GM23338 (cell line): ENCODE measurements around the gene BNIP5. TPM values are rescaled to one million over a fixed set of nuclear protein-coding genes. Genes with fewer than 3 reads are reported as not detected.

Source experiments
- ATAC-seq: fragments of 200-7000 bp; cut with Tn5 transposase; 3 replicates; pipeline ENCODE4 v1.9.1; 2020
- DNase-seq: peaks from one replicate; pipeline ENCODE4 v3.0.0-alpha.2; 2015; ENCODE audit warnings: low spot score
- H2AFZ ChIP-seq: fragments of 200-600 bp; sonication (generic); 2 replicates; pipeline ENCODE4 v1.8.0; 2016; ENCODE audit warnings: antibody characterized with exemption, mild to moderate bottlenecking, moderate library complexity
- H3F3A ChIP-seq: fragments of 200-600 bp; sonication (generic); replicated peaks from 2 replicates; pipeline ENCODE4 v1.8.0; 2017; ENCODE audit warnings: antibody characterized with exemption, mixed run types, low read depth
- H3K27ac ChIP-seq: fragments of 200-600 bp; sonication (generic); 2 replicates; pipeline ENCODE4 v1.6.1; 2016; ENCODE audit warnings: low read depth
- H3K27me3 ChIP-seq: fragments of 200-600 bp; sonication (generic); 2 replicates; pipeline ENCODE4 v1.8.0; 2016; ENCODE audit warnings: mild to moderate bottlenecking, mixed run types, moderate library complexity; ENCODE audit not compliant: insufficient read depth
- H3K36me3 ChIP-seq: fragments of 200-600 bp; sonication (generic); 2 replicates; pipeline ENCODE4 v1.8.0; 2016; ENCODE audit warnings: mild to moderate bottlenecking; ENCODE audit not compliant: insufficient read depth
- H3K4me1 ChIP-seq: fragments of 200-600 bp; sonication (generic); 2 replicates; pipeline ENCODE4 v1.8.0; 2016; ENCODE audit warnings: mild to moderate bottlenecking, moderate library complexity; ENCODE audit not compliant: insufficient read depth
- H3K4me2 ChIP-seq: fragments of 200-600 bp; sonication (generic); 2 replicates; pipeline ENCODE4 v1.7.1; 2017; ENCODE audit warnings: mixed run types
- H3K4me3 ChIP-seq: fragments of 200-600 bp; sonication (generic); 2 replicates; pipeline ENCODE4 v1.6.1; 2016; ENCODE audit warnings: mixed run types
- H3K79me2 ChIP-seq: fragments of 200-600 bp; sonication (generic); replicated peaks from 2 replicates; pipeline ENCODE4 v1.8.0; 2017; ENCODE audit warnings: mild to moderate bottlenecking; ENCODE audit not compliant: insufficient read depth
- H3K9me2 ChIP-seq: fragments of 200-600 bp; sonication (generic); 2 replicates; pipeline ENCODE4 v1.8.0; 2017; ENCODE audit not compliant: insufficient read depth
- H4K20me1 ChIP-seq: fragments of 200-600 bp; sonication (generic); replicated peaks from 2 replicates; pipeline ENCODE4 v1.8.0; 2017; ENCODE audit warnings: mild to moderate bottlenecking; ENCODE audit not compliant: insufficient read depth
- H3K27ac Mint-ChIP-seq: 2 replicates; pipeline ENCODE4 v1.8.0; 2020; ENCODE audit warnings: inconsistent platforms, mild to moderate bottlenecking, moderate library complexity, mixed read lengths
- H3K27me3 Mint-ChIP-seq: 3 replicates; pipeline ENCODE4 v1.8.0; 2022; ENCODE audit warnings: low read depth, mild to moderate bottlenecking, moderate library complexity, mixed read lengths, inconsistent platforms; ENCODE audit not compliant: insufficient read depth, poor library complexity
- H3K36me3 Mint-ChIP-seq: 3 replicates; pipeline ENCODE4 v1.8.0; 2021; ENCODE audit warnings: low read depth, mild to moderate bottlenecking, inconsistent platforms, moderate library complexity, mixed read lengths
- H3K4me1 Mint-ChIP-seq: 3 replicates; pipeline ENCODE4 v1.8.0; 2020; ENCODE audit warnings: mild to moderate bottlenecking, inconsistent platforms, mixed read lengths
- H3K4me3 Mint-ChIP-seq: 3 replicates; pipeline ENCODE4 v1.8.0; 2021; ENCODE audit warnings: moderate library complexity, mild to moderate bottlenecking, inconsistent platforms, mixed read lengths
- H3K9me3 Mint-ChIP-seq: 3 replicates; pipeline ENCODE4 v1.8.0; 2020; ENCODE audit warnings: moderate library complexity, mild to moderate bottlenecking, inconsistent platforms, mixed read lengths
- CREB1 ChIP-seq: fragments of 250-450 bp; sonication (Bioruptor Pico); IDR thresholded peaks from 2 replicates; pipeline ENCODE4 v1.5.0; 2020; ENCODE audit warnings: low read depth, mild to moderate bottlenecking, moderate library complexity
- EZH2 ChIP-seq: fragments of 200-600 bp; sonication (generic); IDR thresholded peaks from one replicate; pipeline ENCODE4 v1.8.0; 2017; ENCODE audit warnings: antibody characterized with exemption, mild to moderate bottlenecking, low read depth; ENCODE audit not compliant: unreplicated experiment
- NANOG ChIP-seq: IDR thresholded peaks from 2 replicates; pipeline ENCODE4 v1.6.1; 2016; ENCODE audit warnings: antibody characterized with exemption, borderline replicate concordance
- polyA plus RNA-seq: library from polyadenylated mRNA; unstranded; fragments of >200 nt; fragmentation: Nextera tagmentation; extraction: Ambion mirVana; gene quantifications from 2 replicates; pipeline ENCODE4 v1.2.1, GENCODE V29; 2016
- total RNA-seq: library from RNA; depleted of rRNA; stranded (reverse); fragments of >200 nt; shearing (Covaris generic); gene quantifications from 2 replicates; pipeline ENCODE4 v1.2.3, GENCODE V29; 2014
- TF ChIP-seq, protein P1 (sequence below): fragments of 250-450 bp; sonication (Bioruptor Pico); IDR thresholded peaks from 2 replicates; pipeline ENCODE4 v1.5.0; 2020; ENCODE audit warnings: mild to moderate bottlenecking, moderate library complexity

The BNIP5 gene
- total and polyA plus RNA-seq, 2 experiments from 2014 or later, result not detected

GRCh38 chr6:36273802-36274514, 62.7 kb downstream of the BNIP5 start:
- Mint-ChIP-seq H3K4me1 (peaks cover 4% of the 10 kb centered on the region; the same call in 1 of the 3 replicates), H3K4me3 (no peak overlapping the region), H3K27me3 (peaks cover 10% of the 10 kb centered on the region), H3K9me3 (no peaks in the 10 kb centered on the region), H3K36me3 (no peaks in the 10 kb centered on the region), H3K27ac (no peak overlapping the region)
- Histone ChIP-seq H3K27ac (no peak overlapping the region), H3K4me2 (no peak overlapping the region), H3K79me2 (no peaks in the 10 kb centered on the region), H3K27me3 (no peaks in the 10 kb centered on the region), H3F3A (no peaks in the 10 kb centered on the region), H3K4me1 (no peaks in the 10 kb centered on the region), H2AFZ (peak overlapping the region; percentile 28; the same call in 1 of the 2 replicates), H3K4me3 (no peak overlapping the region), H4K20me1 (no peaks in the 10 kb centered on the region), H3K36me3 (no peaks in the 10 kb centered on the region), H3K9me2 (no peaks in the 10 kb centered on the region)
- TF ChIP-seq, protein P1, sequence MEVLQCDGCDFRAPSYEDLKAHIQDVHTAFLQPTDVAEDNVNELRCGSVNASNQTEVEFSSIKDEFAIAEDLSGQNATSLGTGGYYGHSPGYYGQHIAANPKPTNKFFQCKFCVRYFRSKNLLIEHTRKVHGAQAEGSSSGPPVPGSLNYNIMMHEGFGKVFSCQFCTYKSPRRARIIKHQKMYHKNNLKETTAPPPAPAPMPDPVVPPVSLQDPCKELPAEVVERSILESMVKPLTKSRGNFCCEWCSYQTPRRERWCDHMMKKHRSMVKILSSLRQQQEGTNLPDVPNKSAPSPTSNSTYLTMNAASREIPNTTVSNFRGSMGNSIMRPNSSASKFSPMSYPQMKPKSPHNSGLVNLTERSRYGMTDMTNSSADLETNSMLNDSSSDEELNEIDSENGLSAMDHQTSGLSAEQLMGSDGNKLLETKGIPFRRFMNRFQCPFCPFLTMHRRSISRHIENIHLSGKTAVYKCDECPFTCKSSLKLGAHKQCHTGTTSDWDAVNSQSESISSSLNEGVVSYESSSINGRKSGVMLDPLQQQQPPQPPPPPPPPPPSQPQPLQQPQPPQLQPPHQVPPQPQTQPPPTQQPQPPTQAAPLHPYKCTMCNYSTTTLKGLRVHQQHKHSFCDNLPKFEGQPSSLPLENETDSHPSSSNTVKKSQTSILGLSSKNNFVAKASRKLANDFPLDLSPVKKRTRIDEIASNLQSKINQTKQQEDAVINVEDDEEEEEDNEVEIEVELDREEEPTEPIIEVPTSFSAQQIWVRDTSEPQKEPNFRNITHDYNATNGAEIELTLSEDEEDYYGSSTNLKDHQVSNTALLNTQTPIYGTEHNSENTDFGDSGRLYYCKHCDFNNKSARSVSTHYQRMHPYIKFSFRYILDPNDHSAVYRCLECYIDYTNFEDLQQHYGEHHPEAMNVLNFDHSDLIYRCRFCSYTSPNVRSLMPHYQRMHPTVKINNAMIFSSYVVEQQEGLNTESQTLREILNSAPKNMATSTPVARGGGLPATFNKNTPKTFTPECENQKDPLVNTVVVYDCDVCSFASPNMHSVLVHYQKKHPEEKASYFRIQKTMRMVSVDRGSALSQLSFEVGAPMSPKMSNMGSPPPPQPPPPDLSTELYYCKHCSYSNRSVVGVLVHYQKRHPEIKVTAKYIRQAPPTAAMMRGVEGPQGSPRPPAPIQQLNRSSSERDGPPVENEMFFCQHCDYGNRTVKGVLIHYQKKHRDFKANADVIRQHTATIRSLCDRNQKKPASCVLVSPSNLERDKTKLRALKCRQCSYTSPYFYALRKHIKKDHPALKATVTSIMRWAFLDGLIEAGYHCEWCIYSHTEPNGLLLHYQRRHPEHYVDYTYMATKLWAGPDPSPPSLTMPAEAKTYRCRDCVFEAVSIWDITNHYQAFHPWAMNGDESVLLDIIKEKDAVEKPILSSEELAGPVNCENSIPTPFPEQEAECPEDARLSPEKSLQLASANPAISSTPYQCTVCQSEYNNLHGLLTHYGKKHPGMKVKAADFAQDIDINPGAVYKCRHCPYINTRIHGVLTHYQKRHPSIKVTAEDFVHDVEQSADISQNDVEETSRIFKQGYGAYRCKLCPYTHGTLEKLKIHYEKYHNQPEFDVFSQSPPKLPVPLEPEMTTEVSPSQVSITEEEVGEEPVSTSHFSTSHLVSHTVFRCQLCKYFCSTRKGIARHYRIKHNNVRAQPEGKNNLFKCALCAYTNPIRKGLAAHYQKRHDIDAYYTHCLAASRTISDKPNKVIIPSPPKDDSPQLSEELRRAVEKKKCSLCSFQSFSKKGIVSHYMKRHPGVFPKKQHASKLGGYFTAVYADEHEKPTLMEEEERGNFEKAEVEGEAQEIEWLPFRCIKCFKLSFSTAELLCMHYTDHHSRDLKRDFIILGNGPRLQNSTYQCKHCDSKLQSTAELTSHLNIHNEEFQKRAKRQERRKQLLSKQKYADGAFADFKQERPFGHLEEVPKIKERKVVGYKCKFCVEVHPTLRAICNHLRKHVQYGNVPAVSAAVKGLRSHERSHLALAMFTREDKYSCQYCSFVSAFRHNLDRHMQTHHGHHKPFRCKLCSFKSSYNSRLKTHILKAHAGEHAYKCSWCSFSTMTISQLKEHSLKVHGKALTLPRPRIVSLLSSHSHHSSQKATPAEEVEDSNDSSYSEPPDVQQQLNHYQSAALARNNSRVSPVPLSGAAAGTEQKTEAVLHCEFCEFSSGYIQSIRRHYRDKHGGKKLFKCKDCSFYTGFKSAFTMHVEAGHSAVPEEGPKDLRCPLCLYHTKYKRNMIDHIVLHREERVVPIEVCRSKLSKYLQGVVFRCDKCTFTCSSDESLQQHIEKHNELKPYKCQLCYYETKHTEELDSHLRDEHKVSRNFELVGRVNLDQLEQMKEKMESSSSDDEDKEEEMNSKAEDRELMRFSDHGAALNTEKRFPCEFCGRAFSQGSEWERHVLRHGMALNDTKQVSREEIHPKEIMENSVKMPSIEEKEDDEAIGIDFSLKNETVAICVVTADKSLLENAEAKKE (CRISPR knock-in tag), result no peak
- no peak for TF ChIP-seq CREB1 (CRISPR knock-in tag)
- no peak for TF ChIP-seq NANOG
- TF ChIP-seq EZH2, result no peak
- no peak for DNase-seq
- ATAC-seq, result no peak

DNA sequence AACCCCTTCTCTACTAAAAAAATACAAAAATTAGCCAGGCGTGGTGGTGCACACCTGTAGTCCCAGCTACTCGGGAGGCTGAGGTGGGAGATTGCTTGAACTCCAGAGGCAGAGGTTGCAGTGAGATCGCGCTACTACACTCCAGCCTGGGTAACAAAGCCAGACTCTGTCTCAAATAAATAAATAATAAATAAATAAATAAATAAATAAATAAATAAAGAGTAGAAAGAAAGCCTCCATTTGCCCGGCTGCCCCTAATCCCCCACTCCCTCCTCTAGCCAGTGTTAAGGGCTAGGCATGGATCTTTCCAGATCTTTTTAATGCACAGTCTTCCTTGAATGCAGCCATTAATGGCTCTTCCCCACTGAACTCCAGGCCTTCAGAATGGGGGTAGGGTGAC, 63.6 kb downstream of the BNIP5 start:
- no peaks in the 10 kb centered on the region for H3K36me3 Mint-ChIP-seq
- no peaks in the 10 kb centered on the region for H3K27me3 ChIP-seq
- DNase-seq, result no peak
- no peaks in the 10 kb centered on the region for H3K4me1 ChIP-seq
- H3K79me2 ChIP-seq, result no peaks in the 10 kb centered on the region
- TF ChIP-seq, protein P1 (CRISPR knock-in tag), result no peak
- no peaks in the 10 kb centered on the region for H3F3A ChIP-seq
- no peak overlapping the region for H3K4me2 ChIP-seq
- no peak overlapping the region for H2AFZ ChIP-seq
- no peaks in the 10 kb centered on the region for H4K20me1 ChIP-seq
- no peak overlapping the region for H3K4me3 Mint-ChIP-seq
- no peak for ATAC-seq
- no peak overlapping the region for H3K27ac ChIP-seq
- no peaks in the 10 kb centered on the region for H3K9me2 ChIP-seq
- H3K27me3 Mint-ChIP-seq, result peaks cover 8% of the 10 kb centered on the region
- no peak overlapping the region for H3K4me3 ChIP-seq
- no peaks in the 10 kb centered on the region; the same call in 2 of the 3 replicates for H3K9me3 Mint-ChIP-seq
- H3K4me1 Mint-ChIP-seq, result peaks cover 4% of the 10 kb centered on the region; the same call in 1 of the 3 replicates
- H3K36me3 ChIP-seq, result no peaks in the 10 kb centered on the region
- H3K27ac Mint-ChIP-seq, result no peak overlapping the region
